Iris pigment epithelial cell (primary cell): ENCODE results near the gene FBXO34.
A peak's percentile ranks its signal among the peaks of the same experiment; 100 is the strongest.

Experiments
- DNase-seq: peaks from one replicate; pipeline ENCODE4 v3.0.0-alpha.2; 2011; ENCODE audit warnings: low read depth

Gene FBXO34

GRCh38 chr14:55347040-55347439, 75.8 kb downstream of the FBXO34 start:
- DNase-seq, result no peak

- DNase-seq, result no peak
Observed at GRCh38 chr14:55347748-55348147, 76.5 kb downstream of the FBXO34 start.

DNA sequence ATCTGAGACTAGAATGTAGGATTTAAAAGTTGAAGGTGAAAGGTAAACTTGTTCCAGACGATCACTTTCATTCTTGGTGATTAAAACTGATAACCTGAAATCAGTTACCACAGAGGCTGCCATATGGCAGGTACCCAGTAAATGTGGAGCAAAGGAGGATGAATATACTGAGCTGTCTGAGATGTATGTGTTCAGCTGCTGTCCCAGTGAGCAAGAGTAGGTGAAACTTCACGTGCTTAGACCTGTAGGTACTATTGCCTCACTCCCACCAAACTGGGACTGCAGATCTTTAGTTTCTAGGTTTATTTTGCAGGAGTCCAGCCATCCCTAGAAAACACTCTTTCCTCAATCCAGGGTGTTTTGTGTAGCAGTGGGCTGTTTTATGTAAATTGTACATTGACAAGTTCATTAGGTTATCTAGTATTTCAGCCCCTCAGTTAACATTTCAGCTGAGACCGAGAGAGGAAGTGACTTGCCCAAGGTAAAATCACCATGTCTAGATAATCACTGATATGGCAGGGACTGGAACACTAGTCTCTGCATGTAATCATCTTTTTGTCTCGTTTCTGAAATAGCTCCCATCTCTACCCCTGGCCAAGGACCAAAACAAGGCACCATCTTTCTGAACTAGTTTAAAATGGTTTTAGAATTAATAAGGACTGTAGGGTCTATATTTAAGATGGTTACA, 77.7 kb downstream of the FBXO34 start:
- no peak for DNase-seq

DNA sequence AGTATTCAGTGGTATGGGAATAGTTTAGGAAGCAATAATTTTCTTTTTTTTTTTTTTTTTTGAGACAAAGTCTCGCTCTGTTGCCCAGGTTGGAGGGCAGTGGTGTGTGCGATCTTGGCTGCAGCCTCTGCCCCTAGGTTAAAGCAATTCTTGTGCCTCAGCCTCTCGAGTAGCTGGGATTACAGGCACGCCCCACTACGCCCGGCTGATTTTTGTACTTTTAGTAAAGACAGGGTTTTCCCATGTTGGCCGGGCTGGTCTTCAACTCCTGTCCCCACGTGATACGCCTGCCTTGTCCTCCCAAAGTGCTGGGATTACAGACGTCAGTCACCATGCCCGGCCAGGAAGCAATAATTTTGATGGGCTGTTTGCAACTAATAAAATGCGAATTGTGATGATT, 78.3 kb downstream of the FBXO34 start:
- DNase-seq, result no peak

DNA sequence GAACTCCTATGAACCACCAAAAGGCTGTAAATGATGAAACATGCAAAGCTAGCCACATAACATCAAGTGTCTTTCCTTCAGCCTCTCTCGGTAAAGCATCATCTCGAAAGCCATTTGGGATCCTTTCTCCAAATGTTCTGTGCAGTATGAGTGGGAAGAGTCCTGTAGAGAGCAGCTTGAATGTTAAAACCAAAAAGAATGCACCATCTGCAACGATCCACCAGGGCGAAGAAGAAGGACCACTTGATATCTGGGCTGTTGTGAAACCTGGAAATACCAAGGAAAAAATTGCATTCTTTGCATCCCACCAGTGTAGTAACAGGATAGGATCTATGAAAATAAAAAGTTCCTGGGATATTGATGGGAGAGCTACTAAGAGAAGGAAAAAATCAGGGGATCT, 79.2 kb downstream of the FBXO34 start:
- no peak for DNase-seq

GRCh38 chr14:55351111-55351510, 79.9 kb downstream of the FBXO34 start:
- DNase-seq, result no peak

- no peak for DNase-seq
Observed at GRCh38 chr14:55352201-55352600, 81.0 kb downstream of the FBXO34 start.

DNA sequence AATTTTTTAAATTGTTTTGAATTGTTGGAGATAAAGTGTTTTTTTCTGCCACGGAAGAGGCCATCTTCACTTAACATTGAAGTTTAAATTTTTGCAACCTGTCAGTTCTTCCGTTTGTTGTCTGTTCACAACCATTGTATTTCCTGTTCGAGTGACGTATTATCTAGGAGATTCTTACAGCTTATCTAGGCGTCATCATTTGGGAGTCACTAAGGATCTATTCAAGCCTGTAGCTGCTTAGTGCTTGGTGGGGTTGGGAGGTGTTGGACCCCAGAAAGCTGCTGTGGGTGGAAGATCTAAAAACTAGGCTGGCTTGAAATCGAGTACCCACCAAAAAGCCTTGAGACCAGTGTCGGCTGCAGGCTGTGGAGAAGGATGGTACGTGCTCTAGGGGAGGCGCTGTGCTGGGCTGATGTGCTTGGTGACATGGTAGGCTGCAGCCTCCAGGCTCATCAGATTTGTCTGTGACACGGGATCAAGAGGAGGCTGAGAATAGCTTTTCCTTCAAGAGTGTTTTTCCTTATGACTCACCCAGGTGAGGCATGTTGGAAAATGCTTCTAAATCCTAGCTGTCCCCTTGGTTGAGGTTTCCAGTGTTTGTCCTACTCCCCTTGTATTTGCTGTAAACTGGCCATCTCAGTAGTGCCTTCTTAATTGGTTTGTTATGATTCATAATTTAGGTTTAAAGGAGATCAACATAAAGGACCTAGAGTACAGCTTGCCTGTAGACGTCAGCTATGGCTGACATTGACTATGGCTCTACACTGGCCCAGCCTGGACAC, 82.7 kb downstream of the FBXO34 start:
- DNase-seq, result no peak

DNA sequence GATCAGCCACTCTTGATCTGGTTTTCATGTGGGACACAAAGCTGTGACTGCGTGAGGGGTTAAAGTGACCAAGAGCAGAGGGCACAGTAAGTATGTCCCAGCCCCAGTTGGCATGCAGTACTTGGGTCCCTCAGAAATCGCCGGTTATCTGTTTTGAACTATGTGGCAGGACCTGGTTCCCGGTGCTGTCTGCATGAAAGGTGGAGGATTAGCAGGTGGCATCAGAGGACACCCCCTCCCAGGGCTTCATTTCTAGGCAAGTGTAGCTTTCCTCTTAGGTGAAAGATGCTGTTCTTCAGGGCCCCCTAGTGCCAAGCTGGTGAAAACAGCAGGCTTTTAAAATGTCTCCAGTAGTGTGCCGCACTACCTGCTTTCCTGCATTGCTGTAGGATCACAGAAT, 83.3 kb downstream of the FBXO34 start:
- peak; percentile 56 for DNase-seq

GRCh38 chr14:55355922-55356321, 84.7 kb downstream of the FBXO34 start:
- no peak for DNase-seq

- DNase-seq, result no peak
Observed at GRCh38 chr14:55356913-55357312, 85.7 kb downstream of the FBXO34 start.

GRCh38 chr14:55359307-55359706, 88.1 kb downstream of the FBXO34 start:
- DNase-seq, result no peak

- no peak for DNase-seq
Observed at GRCh38 chr14:55361190-55361589, 90.0 kb downstream of the FBXO34 start.

- DNase-seq, result peak; percentile 77
Observed at GRCh38 chr14:55366271-55366670, 95.0 kb downstream of the FBXO34 start.

DNA sequence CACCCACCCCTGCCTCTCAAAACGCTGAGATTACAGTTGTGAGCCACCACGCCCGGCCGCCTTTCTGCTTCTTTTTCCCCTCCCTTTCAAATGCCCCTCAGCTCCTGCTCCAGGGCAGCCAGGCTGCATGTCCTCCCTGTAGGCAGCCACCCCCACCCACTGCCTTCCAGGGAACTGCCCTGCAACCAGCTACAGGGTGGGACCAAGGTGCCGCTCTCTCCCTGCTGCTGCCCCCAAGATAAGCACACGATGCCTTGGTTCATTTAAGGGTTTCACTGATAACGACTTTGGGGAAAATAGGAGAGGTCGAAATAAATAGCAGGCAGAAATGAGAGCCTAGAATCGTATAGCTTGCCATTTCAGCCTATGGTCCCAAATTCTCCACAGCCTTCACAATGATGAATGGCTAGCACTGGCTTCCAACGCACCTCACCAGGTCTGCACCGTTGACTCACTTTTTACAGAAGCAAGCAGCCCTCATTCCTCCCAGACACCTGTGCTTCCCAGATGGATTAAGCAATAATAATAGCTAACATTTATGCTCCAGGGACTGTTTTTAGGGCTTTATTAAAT, 99.7 kb downstream of the FBXO34 start:
- DNase-seq, result no peak

DNA sequence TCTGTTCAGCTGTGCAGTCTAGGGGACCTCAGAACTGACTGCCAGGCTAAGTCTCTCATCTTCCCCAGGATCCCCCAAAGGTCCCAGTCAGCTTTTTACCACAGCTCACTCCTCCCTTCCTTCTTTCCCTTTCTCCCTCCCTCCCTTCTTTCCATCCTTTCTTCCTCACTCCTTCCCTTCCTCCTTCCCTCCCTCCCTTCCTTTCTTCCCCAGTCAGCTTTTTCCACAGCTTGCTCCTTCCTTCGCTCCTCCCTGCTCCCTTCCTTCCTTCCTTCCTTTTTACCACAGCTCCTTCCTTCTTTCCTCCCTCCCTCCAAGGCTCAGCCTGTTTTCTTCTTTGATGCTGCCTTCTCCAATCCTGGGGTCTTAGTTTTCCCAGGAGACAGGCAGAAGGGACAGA, 101.2 kb downstream of the FBXO34 start:
- DNase-seq, result no peak

DNA sequence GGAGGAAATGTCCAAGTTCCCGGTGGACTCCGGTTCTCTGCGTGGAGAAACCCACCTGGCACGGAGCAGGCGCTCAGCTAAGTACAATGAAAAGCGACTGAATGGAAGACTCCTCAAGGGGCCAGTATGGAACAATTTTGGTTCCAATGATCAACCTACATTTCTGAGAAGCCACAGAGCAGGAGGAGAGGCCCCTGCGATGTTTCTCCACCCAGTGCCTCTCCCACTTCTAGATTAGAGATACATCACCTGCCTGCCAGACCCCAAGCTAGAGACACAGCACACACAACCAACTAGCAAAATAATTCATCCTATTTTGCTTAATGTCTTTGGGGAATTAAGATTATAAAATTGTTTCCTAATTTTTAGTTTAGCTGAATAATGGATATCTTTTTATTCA, 101.6 kb downstream of the FBXO34 start:
- DNase-seq, result no peak

DNA sequence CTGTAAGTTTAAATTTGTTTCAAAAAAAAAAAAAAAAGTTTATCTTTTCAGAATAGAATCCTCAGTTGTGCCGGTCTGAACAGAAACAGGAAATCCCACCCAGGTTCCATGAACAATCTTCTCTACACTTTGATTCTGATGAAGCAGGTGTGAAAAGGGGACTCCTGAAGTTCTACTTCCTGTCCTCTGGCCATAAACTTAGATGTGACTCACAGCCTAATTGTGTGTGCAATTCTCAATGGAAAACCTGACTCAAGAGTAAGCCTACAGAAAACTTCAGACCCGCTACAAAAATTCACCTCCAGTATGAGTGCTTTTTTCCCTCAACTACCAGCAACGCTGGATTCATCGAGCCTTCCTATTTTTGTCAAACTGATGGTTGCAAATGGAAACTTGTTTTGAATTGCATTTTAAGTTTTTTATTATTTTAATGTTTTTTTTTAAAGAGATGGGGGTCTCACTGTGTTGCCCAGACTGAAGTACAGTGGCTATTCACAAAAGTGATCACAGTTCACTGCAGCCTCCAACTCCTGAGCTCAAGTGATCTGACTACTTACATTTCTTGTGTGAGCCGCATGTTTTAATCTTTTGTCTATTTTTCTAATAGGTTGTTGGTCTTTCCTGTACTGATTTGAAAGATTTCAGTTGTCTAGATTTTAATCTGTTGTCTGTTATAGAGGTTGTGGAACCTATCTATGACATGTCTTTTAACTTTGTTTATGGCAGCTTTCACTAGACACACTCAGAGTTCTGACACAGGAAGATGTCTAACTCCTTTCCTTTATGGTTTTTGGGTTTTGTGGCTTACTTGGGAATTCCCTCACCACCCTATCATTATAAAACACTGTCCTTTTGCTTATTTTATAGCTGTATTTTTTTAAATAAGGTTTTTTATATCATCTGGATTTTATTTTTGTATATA, 102.8 kb downstream of the FBXO34 start:
- peak; percentile 88 for DNase-seq

DNA sequence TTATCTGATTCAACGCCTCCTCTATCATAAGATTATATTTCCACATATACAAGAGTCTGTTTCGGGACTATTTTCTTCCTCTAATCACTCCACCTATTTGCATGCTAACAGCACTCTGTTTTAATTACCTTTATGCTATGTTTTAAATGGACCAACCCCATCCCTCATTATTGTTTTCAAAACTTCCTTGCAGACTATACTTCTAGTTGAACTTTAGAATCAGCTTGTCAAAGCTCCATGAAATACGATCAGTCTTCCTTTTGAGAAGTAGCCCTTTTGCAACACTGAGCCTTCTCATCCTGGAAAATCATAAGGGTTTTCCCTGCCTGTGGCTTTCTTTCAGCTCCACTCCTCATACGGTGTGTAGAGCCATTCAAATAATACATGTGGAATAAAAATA, 103.5 kb downstream of the FBXO34 start:
- no peak for DNase-seq

GRCh38 chr14:55377236-55377635, 106.0 kb downstream of the FBXO34 start:
- DNase-seq, result no peak

GRCh38 chr14:55381040-55381439, 109.8 kb downstream of the FBXO34 start:
- DNase-seq, result no peak

GRCh38 chr14:55381561-55381960, 110.3 kb downstream of the FBXO34 start:
- no peak for DNase-seq
